ENCODE results near the gene EPB41L3.

EPB41L3 gene

GRCh38 chr18:5417342-5417741 is 126.5 kb downstream of the EPB41L3 start:
- DNase-seq = peak in 36 of 56 donors; percentile 5 to 61 (median 36)

- DNase-seq = no peak
These were observed 127.7 kb downstream of the EPB41L3 start for GRCh38 chr18:5416112-5416511.

DNA sequence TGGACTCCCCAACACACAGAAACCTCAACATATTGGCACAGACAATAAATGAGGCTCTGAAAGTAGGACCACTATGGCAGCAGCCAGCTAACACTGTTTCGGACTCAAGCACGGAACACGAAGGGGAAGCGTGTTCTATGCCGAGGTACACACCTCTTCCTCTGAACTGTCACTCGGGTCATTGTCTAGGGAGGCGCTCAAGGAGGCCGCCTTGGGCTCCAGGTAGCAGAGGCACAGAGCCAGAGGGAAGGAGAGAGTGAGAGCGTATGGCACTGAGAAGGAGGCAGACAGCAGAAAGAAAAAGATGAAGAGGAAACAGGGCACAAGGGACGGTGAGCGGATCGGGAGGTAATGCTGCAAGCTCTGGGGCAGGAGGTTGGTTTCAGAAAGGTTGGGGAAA is 128.1 kb downstream of the EPB41L3 start:
- DNase-seq = peak in 2 of 56 donors; percentile 35 to 42

DNA sequence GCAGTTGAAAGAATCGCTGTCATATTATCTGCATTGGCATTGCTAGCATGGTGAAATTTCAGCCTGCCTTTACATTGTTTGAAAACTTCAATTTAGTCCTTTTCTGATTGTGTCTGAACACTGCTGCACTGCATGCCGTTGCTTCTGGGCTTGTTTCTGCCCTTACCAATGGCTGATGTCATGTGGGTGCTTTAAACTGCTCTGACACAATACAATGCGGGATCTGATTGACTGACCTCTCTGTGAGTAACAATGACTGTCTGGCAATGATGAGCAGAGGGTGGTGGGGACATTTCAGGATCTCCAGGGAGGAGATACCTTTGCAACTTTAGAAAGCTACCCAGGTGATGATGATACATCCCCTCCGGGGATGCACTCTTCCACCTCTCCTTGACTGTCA is 128.8 kb downstream of the EPB41L3 start:
- DNase-seq = peak in 13 of 56 donors; percentile 19 to 59 (median 43)

DNA sequence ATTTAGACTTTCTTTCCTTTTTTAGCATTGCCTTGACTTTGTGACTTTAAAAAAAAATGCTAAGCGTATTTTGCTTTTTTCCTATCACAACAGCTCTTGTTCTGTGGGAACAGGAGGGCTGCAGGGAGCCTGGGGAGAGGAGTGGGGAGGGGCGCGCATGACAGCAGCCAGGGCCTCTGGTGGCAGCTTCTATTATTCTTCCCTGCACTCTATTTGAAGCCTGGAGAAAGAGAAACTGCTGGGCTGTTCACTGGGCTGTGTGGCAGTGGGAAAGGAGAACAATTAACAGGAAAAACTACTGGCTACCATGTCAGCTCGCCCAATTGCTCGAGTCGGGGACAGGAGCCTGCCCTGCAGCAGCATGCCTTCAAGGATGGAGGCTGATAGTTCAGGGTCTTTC is 129.3 kb downstream of the EPB41L3 start:
- DNase-seq = peak in 41 of 56 donors; percentile 4 to 70 (median 38)

- DNase-seq = no peak
These were observed 130.3 kb downstream of the EPB41L3 start for GRCh38 chr18:5413447-5413846.

GRCh38 chr18:5410582-5410981 is 133.2 kb downstream of the EPB41L3 start:
- no peak for DNase-seq

DNA sequence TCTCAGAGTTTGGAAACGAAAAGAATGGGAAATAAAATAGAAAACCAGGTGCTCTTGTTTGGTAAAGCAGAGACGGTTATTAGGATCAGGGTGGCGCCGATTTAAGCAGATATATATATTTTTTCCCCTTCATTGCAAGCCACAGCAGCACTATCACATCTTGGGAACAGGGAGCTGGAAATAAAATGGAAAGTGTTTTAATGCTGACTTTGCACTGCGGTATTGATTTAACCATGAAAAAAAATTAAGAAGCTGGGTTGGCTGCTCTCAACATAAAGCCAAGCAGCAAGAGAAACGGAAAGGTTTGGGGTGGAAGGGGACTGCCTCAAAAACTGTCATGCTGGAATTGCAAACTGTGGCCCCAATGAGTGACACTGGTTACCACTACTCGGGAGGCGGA is 145.5 kb downstream of the EPB41L3 start:
- no peak for DNase-seq

DNA sequence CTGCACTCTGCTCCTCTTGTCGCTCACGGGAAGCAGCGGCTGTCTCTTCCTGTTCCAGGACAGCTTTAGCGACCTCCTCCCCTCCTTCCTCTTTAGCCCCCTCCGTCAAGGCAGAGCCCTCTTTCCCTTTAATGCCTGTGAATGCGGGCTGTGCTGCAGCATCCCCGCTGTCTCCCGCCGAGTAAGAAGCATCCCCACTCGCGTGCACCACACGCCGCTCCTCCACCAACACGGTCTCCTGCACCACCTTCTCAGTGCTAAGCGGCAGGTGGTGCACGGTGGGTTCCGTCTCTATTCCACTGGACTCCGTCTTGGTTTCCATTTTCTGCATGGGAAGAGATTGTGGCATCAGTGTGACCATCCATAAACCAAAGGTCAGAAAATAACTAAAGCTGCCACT is 146.7 kb downstream of the EPB41L3 start:
- DNase-seq = no peak

DNA sequence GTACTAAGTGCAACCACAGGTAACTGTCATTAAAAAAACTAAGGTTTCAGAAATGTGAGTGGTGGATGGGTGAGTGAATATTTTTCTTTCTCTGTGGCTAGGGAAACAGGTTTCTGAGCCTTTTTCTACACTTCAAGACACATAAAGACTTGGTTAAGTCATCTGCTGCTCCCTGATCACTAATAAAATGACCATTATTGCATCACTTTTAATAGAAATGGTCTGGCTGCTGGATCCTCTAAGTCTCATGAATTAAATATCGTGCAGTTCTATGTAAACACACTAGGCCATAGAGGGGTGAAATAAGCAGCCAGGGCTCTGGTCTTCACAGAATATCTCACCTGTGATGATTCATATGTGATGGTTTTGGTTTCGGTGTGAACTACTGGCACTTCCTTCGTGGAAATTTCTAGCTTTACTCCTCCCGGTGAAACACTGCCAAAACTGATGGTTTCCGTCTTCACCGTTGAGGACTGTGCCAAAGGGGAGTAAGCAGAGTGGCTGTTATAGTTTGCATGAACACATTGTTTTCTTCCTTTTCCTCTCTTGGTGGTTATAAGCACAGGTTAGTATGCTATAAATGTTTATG is 147.8 kb downstream of the EPB41L3 start:
- no peak for DNase-seq

DNA sequence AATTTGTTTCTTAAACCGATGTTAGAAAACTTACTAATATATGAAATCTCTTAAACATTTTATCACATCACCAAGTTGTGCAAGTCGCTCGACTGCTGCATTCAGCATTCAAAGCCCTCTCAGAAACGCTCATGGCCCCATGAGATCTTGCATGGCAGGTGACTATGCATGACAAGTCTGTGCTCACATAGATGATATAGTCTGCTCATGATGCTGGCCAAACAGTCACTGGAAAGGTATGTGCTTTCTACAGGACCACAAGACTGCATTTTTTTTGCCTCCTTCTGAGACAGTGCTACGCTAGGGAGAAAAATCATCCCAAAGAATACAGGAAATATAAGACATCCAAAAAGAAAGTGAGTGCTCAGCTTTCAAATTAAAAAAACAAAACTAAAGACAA is 150.0 kb downstream of the EPB41L3 start:
- no peak for DNase-seq

GRCh38 chr18:5391409-5391808 is 152.4 kb downstream of the EPB41L3 start:
- no peak for DNase-seq

- DNase-seq = peak in 6 of 56 donors; percentile 3 to 22 (median 12)
These were observed 154.4 kb downstream of the EPB41L3 start for GRCh38 chr18:5389356-5389755.

DNA sequence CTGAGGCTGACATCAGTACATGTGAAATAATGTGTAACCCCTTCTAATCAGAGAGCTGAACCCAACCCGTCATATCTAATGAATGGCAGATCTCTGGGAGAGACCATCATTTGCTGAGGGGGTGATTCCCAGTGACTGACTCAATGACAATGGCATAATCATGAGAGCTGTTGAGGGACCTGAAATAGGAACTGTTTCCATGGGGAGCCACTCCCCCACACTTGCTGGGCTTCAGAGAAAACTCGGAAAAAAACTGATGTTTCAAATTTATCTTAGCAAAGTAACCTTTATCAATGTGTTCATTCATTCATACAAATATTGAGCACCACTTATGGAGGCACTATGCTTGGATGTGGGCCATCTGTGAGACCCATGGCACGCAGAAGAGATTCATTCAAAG is 154.9 kb downstream of the EPB41L3 start:
- peak in 1 of 56 donors; percentile 20 for DNase-seq

GRCh38 chr18:5380586-5380985 is 163.2 kb downstream of the EPB41L3 start:
- no peak for DNase-seq

DNA sequence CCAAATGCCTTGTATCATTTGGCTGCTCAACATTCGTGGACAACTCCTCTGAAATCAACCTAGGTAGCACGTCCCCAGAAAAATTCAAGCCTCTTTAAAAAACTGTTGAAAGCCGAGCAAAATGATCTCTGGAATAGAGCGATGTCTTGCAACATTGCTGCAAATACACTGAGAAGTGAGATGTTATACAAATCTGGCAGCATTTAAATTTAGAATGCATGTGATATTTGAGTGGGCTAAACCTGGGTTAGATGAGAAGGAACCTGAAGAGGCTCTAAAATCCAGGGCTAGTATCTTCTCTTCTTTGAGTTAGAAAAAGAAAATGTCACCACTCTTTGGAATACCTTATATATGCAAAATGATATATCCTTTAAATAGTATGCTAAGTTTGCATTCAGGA is 166.8 kb downstream of the EPB41L3 start:
- no peak for DNase-seq

DNA sequence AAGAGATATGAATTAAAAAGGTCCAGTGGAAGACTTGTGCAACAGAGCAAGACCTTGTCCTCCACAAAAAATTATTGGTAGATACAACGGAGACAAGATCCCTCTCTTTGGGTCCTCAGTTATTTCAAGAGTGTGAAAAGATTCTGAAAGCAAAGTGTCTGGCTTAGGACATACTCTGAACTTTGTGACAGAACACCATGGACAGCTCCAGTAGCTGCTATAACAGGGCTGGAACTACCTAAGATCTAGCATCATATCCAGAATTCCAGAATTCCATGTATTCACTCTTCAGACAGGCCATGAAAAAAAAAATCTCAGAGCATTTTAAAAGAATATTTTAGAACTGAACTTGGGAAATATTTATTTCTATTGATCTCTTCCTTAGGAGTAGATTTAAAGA is 173.5 kb downstream of the EPB41L3 start:
- no peak for DNase-seq

GRCh38 chr18:5369513-5369912 is 174.3 kb downstream of the EPB41L3 start:
- DNase-seq = no peak

- DNase-seq = no peak
These were observed 178.4 kb downstream of the EPB41L3 start for GRCh38 chr18:5365443-5365842.

GRCh38 chr18:5350636-5351035 is 193.2 kb downstream of the EPB41L3 start:
- DNase-seq = no peak
